ENCODE measurements around the gene PGBD5. TPM values are rescaled to one million over a fixed set of nuclear protein-coding genes. Genes with fewer than 3 reads are reported as not detected.

The PGBD5 gene
- total RNA-seq, 2 experiments from 2014 or later: not detected

- TF ChIP-seq CTCF (IDR thresholded peaks at IDR 0.05): no peak
- ChIA-PET POLR2A (no interaction called here), CTCF (no interaction called here)
- DNase-seq: no peak
- intact Hi-C loops (cut with micrococcal nuclease): no loop called here
- Mint-ChIP-seq H3K4me3 (no peak overlapping the region), H3K36me3 (ENCODE audit: low read depth) (peaks cover 4% of the 10 kb centered on the region), H3K9me3 (no peaks in the 10 kb centered on the region), H3K27me3 (peaks cover 6% of the 10 kb centered on the region), H3K4me1 (ENCODE audit: low read depth) (peaks cover 15% of the 10 kb centered on the region), H3K27ac (no peak overlapping the region)
- ATAC-seq: no peak
These were observed 139.3 kb downstream of the PGBD5 start for GRCh38 chr1:230286890-230287269.

GRCh38 chr1:230286166-230286889, 139.8 kb downstream of the PGBD5 start:
- intact Hi-C loops (cut with micrococcal nuclease): no loop called here
- ChIA-PET POLR2A (interaction anchor here (0.7 kb wide), 1 partner anchor 38 kb away, joined by 3 read pairs; no protein-coding TSS in a partner anchor), CTCF (no interaction called here)
- H3K4me3 Mint-ChIP-seq: no peak overlapping the region
- DNase-seq: no peak
- H3K27ac Mint-ChIP-seq: no peak overlapping the region
- peaks cover 16% of the 10 kb centered on the region for H3K4me1 Mint-ChIP-seq (ENCODE audit: low read depth)
- no peak for TF ChIP-seq CTCF (IDR thresholded peaks at IDR 0.05)
- ATAC-seq: no peak
- H3K9me3 Mint-ChIP-seq: no peaks in the 10 kb centered on the region
- H3K36me3 Mint-ChIP-seq (ENCODE audit: low read depth): peaks cover 4% of the 10 kb centered on the region
- H3K27me3 Mint-ChIP-seq: peaks cover 4% of the 10 kb centered on the region

GRCh38 chr1:230285351-230285750, 140.8 kb downstream of the PGBD5 start:
- H3K27ac Mint-ChIP-seq: no peak overlapping the region
- H3K36me3 Mint-ChIP-seq (ENCODE audit: low read depth): peaks cover 6% of the 10 kb centered on the region
- H3K9me3 Mint-ChIP-seq: no peaks in the 10 kb centered on the region
- TF ChIP-seq CTCF (IDR thresholded peaks at IDR 0.05): no peak
- CTCF ChIA-PET: no interaction called here
- H3K4me3 Mint-ChIP-seq: no peak overlapping the region
- ATAC-seq: no peak
- intact Hi-C loops (cut with micrococcal nuclease): no loop called here
- H3K4me1 Mint-ChIP-seq (ENCODE audit: low read depth): peaks cover 16% of the 10 kb centered on the region
- POLR2A ChIA-PET: interaction anchor here (0.7 kb wide), 1 partner anchor 37 kb away, joined by 3 read pairs; no protein-coding TSS in a partner anchor
- no peaks in the 10 kb centered on the region for H3K27me3 Mint-ChIP-seq
- DNase-seq: no peak

- no peaks in the 10 kb centered on the region for H3K27me3 Mint-ChIP-seq
- peak overlapping the region; percentile 45 for H3K27ac Mint-ChIP-seq
- H3K4me1 Mint-ChIP-seq (ENCODE audit: low read depth): peaks cover 16% of the 10 kb centered on the region
- no peak for DNase-seq
- ChIA-PET CTCF (no interaction called here), POLR2A (no interaction called here)
- H3K36me3 Mint-ChIP-seq (ENCODE audit: low read depth): peaks cover 7% of the 10 kb centered on the region
- H3K9me3 Mint-ChIP-seq: no peaks in the 10 kb centered on the region
- no peak for TF ChIP-seq CTCF (IDR thresholded peaks at IDR 0.05)
- no peak overlapping the region for H3K4me3 Mint-ChIP-seq
- intact Hi-C loops (cut with micrococcal nuclease): no loop called here
- no peak for ATAC-seq
These were observed 141.2 kb downstream of the PGBD5 start for GRCh38 chr1:230284891-230285290.

GRCh38 chr1:230283678-230284077, 142.5 kb downstream of the PGBD5 start:
- no peak for TF ChIP-seq CTCF (IDR thresholded peaks at IDR 0.05)
- ChIA-PET POLR2A (no interaction called here), CTCF (no interaction called here)

More at GRCh38 chr1:230283678-230284077, 142.5 kb downstream of the PGBD5 start:
- no peak for DNase-seq
- Mint-ChIP-seq H3K27ac (peak overlapping the region; percentile 52), H3K36me3 (ENCODE audit: low read depth) (peaks cover 15% of the 10 kb centered on the region), H3K4me3 (no peak overlapping the region), H3K27me3 (no peaks in the 10 kb centered on the region), H3K4me1 (ENCODE audit: low read depth) (peaks cover 26% of the 10 kb centered on the region), H3K9me3 (no peaks in the 10 kb centered on the region)
- no peak for ATAC-seq
- intact Hi-C loops (cut with micrococcal nuclease): no loop called here
